ENCODE data around the gene PTPRD. TPM values are rescaled to one million over a fixed set of nuclear protein-coding genes. Genes with fewer than 3 reads are reported as not detected.
"Not testable (repeated sequence)": the region's sequence is repeated elsewhere in the genome, so short reads cannot be mapped to it uniquely, and the experiment has no call there.

Gene PTPRD
- total RNA-seq, 4 donors from 2014 or later, result 0.72 to 8.0 (median 3.0) TPM

DNA sequence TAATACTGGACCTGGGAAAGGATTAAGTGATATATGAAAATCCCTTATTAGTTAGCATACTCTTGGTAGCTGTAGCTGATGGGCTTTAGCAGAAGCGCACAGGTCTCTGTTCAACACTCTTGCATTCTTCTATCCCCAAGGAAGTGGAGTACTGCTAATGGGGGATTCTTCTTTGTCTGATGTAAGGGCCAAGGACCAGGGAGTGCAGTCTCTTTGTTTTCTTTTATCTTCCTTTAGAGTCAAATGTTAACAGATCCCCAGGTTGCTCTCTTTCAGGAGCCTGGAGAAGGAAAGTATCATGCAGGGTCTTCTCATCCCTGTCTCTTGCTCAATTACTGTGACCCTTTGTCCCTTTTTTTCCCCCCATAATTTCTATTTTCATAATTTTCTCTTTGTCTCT, 1666.3 kb downstream of the PTPRD start:
- no peak for TF ChIP-seq POLR2A (IDR thresholded peaks at IDR 0.05)
- TF ChIP-seq CTCF (IDR thresholded peaks at IDR 0.05), result no peak
- intact Hi-C loops (cut with DNase I; ENCODE audit: low total_unique reads), result loop anchor here (5.0 kb wide), 1 partner anchor 1734 kb away; no protein-coding TSS in a partner anchor
- 100% methylated on average over 1 of the region's 1 CpG for WGBS, 2 donors
- no peak overlapping the region for H3K4me3 ChIP-seq (ENCODE audit: low read depth, poor library complexity, severe bottlenecking)
- DNase-seq (ENCODE audit: low spot score in 2 of 2), result no peak

- 92 to 95% methylated on average over 1 of the region's 1 CpG for WGBS, 2 donors
- DNase-seq (ENCODE audit: low spot score in 2 of 2), result no peak
- no peak overlapping the region for H3K4me3 ChIP-seq (ENCODE audit: low read depth, poor library complexity, severe bottlenecking)
- TF ChIP-seq CTCF (IDR thresholded peaks at IDR 0.05) (no peak), POLR2A (IDR thresholded peaks at IDR 0.05) (no peak)
- intact Hi-C loops (cut with DNase I; ENCODE audit: low total_unique reads), result no loop called here
Measured at GRCh38 chr9:8943392-8943791, 1669.4 kb downstream of the PTPRD start.

GRCh38 chr9:8940650-8941049, 1672.2 kb downstream of the PTPRD start:
- H3K4me3 ChIP-seq (ENCODE audit: low read depth, poor library complexity, severe bottlenecking), result no peak overlapping the region
- intact Hi-C loops (cut with DNase I; ENCODE audit: low total_unique reads), result no loop called here
- DNase-seq (ENCODE audit: low spot score in 2 of 2), result no peak
- TF ChIP-seq POLR2A (IDR thresholded peaks at IDR 0.05) (no peak), CTCF (IDR thresholded peaks at IDR 0.05) (no peak)

DNA sequence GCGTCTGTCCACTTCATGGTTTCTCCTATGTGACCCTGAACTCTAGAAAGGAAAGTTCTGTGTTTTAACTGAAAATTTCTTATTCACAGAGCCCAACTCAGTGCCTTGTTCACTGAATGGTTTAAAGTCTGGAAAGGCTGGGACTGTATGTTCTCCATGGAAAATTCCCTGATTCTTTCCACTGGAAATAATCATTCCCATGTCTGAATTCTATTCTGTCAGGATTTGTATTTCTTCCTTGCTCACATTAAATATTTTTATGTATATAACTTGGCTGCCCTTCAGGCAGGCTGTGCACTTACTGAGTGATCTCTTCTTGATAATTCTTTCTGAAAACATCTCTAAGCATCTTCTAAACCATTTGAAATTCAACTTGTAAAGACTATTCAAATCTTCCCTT, 1686.3 kb downstream of the PTPRD start:
- no peak for DNase-seq (ENCODE audit: low spot score in 2 of 2)
- WGBS, 2 donors, result 94 to 98% methylated on average over 1 of the region's 1 CpG
- TF ChIP-seq CTCF (IDR thresholded peaks at IDR 0.05) (no peak), POLR2A (IDR thresholded peaks at IDR 0.05) (no peak)
- intact Hi-C loops (cut with DNase I; ENCODE audit: low total_unique reads), result no loop called here
- no peak overlapping the region for H3K4me3 ChIP-seq (ENCODE audit: low read depth, poor library complexity, severe bottlenecking)

DNA sequence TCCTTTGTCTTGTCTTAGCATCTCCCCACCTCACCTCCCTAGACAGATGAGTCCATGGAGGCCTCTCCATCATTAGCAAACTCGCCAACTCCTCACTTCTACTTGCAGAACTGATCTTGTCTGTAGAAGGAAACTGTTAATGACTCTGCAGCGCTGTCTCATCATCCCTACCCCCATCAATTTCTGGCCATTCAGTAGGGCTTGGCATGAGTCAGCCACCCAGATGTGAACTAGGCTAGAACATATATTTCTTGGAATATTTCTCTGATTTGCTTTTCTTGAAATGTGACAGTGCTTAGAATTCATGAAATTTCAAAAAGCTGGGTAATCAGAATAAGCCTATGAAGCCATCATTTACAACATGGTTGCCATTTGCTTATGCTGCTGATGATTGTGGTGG, 1688.2 kb downstream of the PTPRD start:
- H3K4me3 ChIP-seq (ENCODE audit: low read depth, poor library complexity, severe bottlenecking), result no peak overlapping the region
- intact Hi-C loops (cut with DNase I; ENCODE audit: low total_unique reads), result no loop called here
- no peak for DNase-seq (ENCODE audit: low spot score in 2 of 2)
- 78 to 83% methylated on average over 2 of the region's 2 CpGs for WGBS, 2 donors
- TF ChIP-seq CTCF (IDR thresholded peaks at IDR 0.05) (no peak), POLR2A (IDR thresholded peaks at IDR 0.05) (no peak)

GRCh38 chr9:8920478-8921183, 1692.2 kb downstream of the PTPRD start:
- 94 to 96% methylated on average over 19 of the region's 19 CpGs for WGBS, 2 donors
- DNase-seq (ENCODE audit: low spot score in 2 of 2); H3K4me3 ChIP-seq (ENCODE audit: low read depth, poor library complexity, severe bottlenecking); intact Hi-C loops (cut with DNase I; ENCODE audit: low total_unique reads): not testable (repeated sequence)
